IMR-90 (cell line): Measurements from ENCODE around the gene STAG1.

ENCODE experiments used
- CHD1 ChIP-seq: IDR thresholded peaks from 2 replicates; pipeline ENCODE4 v1.6.1; 2012; ENCODE audit warnings: low read depth, low read length, improper control_type of control experiment
- MXI1 ChIP-seq: IDR thresholded peaks from 2 replicates; pipeline ENCODE4 v1.6.1; 2012; ENCODE audit warnings: low read depth, mild to moderate bottlenecking, low read length, moderate library complexity, borderline replicate concordance
- POLR2A ChIP-seq: IDR thresholded peaks from 2 replicates; pipeline ENCODE4 v1.6.1; 2012; ENCODE audit warnings: mild to moderate bottlenecking, low read depth, low read length
- RAD21 ChIP-seq: IDR thresholded peaks from 2 replicates; pipeline ENCODE4 v1.6.1; 2012; ENCODE audit warnings: low read length, improper control_type of control experiment
- SMC3 ChIP-seq: fragments of 150-350 bp; IDR thresholded peaks from 2 replicates; pipeline ENCODE4 v1.6.1; 2016; ENCODE audit warnings: low read depth, mild to moderate bottlenecking, antibody characterized with exemption, low read length, moderate library complexity
- TF ChIP-seq, protein P1 (sequence below): conservative IDR thresholded peaks from 2 replicates; pipeline ENCODE4 v1.5.1; 2012; ENCODE audit warnings: mild to moderate bottlenecking, low read depth, low read length, improper control_type of control experiment

DNA sequence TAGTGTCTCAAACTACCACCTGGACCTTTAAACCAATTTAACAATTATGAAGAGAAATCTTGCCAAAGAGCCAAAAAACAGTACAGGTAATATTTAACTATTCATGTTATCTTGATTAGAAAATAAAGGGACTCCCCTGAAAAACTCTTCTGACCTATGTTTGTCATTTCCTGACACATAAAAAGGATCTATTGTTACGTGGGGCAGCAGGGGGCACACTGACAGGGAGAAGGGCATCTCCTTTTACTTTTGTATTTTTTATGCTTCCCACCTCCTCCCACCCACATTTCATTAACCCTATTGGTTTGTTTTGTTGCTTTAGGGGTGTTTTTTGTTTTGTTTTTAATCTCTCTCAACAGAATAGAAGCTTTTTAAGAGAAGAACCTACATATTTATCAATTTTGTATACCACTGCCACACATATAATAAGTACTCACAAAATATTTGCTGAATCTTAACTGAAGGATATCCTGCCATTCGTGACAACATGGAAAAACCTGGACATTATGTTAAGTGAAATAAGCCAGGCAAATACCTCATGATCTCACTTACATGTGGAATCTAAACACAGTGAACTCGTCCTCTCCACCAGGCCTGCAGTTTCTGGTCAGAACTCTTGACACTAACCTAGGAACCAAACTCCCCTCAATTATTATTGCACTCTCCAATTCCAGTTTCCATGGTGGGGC lies 17.7 kb downstream of the STAG1 start:
- TF ChIP-seq, protein P1, sequence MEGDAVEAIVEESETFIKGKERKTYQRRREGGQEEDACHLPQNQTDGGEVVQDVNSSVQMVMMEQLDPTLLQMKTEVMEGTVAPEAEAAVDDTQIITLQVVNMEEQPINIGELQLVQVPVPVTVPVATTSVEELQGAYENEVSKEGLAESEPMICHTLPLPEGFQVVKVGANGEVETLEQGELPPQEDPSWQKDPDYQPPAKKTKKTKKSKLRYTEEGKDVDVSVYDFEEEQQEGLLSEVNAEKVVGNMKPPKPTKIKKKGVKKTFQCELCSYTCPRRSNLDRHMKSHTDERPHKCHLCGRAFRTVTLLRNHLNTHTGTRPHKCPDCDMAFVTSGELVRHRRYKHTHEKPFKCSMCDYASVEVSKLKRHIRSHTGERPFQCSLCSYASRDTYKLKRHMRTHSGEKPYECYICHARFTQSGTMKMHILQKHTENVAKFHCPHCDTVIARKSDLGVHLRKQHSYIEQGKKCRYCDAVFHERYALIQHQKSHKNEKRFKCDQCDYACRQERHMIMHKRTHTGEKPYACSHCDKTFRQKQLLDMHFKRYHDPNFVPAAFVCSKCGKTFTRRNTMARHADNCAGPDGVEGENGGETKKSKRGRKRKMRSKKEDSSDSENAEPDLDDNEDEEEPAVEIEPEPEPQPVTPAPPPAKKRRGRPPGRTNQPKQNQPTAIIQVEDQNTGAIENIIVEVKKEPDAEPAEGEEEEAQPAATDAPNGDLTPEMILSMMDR = no peak
- TF ChIP-seq MXI1 = no peak
- no peak for TF ChIP-seq CHD1
- TF ChIP-seq RAD21 = no peak
- TF ChIP-seq SMC3 = no peak
- no peak for TF ChIP-seq POLR2A
